GM19193 (cell line): ENCODE data around the gene SLC7A14.

ENCODE experiments used
- POLR2A ChIP-seq: IDR thresholded peaks from 4 replicates; pipeline ENCODE4 v1.6.1; 2011; ENCODE audit not compliant: insufficient read depth, insufficient read length; ENCODE audit errors: extremely low read depth

SLC7A14 gene

DNA sequence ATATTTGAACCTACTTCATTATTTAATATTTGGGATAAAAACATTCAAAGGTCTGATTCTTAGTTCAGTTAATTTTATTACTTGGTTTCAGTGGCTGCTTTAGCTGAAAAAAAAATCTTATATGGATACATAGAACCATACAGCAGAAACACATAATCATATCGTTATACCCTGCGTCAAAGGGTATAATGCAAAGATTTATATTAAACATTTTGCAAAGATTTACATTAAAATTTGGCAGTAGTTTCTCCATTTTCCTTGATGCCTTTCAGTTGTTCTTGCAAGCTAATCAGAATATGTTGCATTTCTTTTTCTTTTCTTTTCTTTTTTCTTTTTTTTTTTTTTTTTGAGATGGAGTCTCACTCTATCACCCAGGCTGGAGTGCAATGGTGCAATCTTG, 135.8 kb downstream of the SLC7A14 start:
- no peak for TF ChIP-seq POLR2A

DNA sequence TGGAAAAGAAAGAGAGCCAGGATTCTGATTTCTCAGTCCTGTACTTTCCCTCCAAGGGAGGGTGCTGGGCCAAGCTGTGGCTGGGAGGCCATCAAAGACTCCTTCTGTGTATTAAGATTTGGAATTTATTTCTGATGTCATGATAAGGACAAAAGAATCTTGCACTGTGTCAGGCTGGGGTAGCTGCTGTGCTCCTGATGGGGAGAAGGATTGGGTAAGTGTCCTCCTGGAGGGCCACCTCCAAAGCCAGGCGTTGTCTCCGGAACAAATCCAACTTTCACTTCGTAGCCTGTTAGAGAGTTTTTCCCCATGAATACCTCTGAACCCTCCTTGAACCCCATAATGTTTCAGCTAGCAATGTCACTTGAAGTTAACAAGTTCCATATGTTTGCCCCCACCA, 137.3 kb downstream of the SLC7A14 start:
- TF ChIP-seq POLR2A, result no peak

DNA sequence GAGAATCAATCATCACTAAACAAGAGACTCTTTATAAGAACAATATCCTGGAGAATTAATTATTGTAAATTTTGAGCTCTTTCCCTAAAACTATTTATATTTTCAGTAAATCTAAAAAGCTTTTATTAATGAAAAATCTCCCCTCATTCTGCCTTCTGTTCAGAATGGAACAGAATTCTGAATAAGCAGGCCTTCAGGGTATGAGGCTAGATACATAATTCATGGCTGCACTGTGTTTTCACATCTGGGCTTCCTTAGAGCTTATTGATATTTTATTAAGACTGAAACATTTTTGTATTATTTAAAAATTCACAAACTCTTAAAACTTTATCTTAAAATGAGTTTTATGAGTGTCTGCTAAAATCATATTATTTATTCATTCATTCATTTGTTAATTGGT, 142.4 kb downstream of the SLC7A14 start:
- no peak for TF ChIP-seq POLR2A

DNA sequence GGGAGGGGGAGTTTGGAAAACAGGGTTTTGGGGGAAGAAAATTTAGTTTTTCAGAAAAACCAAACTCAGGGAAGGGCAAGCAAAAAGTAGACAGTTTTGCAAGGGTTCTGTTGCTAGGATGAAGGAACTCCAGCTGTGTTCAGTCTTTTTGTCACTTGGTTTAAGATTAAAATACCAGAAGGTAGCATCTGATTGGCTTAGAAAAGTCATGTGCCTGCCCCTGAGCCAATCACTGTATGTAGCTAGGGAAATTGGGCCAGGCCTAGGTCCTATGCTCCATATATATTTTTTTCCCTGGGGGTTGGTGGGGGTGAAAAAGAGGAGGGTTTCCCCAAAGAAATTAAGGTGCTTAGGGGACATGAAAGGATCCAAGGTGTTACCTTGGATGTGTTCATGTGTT, 142.9 kb downstream of the SLC7A14 start:
- no peak for TF ChIP-seq POLR2A

DNA sequence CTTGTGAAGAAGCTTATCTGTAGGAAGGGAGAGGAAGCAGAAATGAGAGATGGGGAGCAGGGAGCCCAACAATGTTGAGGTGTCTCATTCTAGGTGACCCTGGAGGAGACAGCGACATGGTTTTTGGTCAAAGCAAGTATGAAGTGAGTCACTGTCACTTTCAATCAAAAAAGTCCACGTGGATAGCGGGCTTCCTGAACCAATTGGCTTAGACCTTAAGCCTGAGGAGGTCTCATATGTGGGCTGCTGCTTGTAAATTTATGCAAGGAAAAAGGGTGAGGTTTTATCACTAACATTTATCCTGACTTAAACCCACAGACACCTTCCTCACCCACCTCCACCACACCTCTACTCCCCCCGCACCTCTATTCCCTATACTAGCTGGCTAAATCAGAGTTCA, 144.5 kb downstream of the SLC7A14 start:
- TF ChIP-seq POLR2A, result no peak

DNA sequence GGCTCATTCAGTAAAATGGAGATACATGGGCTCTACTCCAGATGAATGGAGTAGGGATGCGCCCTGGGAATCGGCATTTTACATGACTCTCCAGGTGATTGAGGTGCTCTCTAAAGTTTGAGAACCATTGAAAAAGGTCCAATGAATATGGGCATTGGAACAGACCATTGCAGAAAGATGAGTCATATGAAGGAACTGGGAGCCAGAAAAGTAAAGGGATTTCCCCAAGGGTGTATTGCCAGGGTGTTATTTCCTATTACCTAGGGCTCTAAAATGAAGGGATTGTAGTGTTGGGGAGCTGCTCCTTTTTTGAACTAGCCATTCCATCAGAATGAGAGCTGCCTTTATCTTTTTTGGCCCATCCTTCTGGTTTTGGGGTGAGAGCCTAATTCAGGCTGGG, 145.5 kb downstream of the SLC7A14 start:
- no peak for TF ChIP-seq POLR2A

DNA sequence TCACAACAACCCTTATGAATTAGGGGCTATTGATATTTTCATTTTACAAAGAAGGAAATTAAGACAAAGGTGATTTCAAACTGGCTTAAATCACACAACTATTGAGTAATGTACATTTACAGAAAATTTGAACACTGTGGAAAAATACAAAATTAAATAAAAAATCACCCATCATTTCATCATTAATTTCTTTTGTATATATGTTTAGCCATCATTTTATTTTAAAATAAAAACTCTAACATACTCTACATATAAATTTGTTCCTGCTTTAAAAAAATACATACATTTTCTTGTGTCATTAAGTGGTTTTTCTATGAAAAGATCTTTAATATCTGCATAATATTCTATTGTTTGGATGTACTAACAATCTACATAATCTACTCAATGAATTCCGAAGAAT, 147.0 kb downstream of the SLC7A14 start:
- TF ChIP-seq POLR2A, result no peak

DNA sequence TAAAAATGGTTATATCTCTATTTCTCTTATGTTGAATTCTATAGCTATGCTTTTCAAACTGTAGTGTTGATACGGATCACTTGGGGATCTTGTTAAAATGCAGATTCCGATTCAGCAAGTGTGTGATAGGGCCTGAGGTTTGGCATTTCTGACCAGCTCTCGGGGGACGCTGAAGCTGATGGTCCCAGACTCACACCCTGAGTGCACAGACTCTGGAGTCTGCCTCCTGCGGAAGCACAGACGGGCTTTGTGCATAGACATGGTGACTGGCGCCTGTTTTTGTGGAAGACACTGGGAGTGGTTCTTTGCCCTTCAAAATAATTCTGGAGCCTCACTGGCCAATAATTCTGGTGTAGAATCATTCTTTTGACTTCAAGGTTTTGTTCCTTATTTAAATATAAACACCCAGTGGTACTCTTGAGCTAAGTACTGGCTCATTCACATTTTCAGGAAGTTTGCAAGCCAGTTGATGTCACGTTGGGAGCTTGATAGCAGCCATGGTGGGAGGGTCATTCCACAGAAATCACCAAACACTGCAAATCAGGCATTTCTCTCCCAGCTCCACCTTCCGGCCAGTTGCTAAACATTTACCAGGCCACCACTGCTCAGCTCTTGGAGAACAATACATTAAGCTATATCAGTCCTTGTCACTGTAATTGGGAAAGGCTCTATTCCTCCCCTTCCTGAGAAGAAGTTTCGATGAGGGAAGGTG, 148.0 kb downstream of the SLC7A14 start:
- no peak for TF ChIP-seq POLR2A

DNA sequence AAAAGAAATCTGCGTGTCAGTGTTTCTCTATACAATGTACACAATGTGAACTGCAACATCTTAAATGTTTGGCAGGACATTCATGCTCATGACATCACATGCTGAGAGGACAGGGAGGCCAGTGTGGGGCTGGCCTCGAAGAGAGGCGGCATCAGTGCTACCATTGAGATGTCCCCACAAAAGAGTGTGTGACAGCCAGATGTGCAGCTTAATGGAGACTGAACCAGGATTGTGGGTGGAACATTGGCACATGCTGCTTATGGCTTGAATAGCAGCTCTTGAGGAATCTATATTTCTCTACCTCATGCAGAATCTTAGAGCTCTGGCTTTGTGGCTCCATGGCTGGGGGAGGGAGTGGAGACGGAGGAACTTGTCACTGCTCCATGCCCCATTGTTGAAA, 148.7 kb downstream of the SLC7A14 start:
- TF ChIP-seq POLR2A, result no peak

DNA sequence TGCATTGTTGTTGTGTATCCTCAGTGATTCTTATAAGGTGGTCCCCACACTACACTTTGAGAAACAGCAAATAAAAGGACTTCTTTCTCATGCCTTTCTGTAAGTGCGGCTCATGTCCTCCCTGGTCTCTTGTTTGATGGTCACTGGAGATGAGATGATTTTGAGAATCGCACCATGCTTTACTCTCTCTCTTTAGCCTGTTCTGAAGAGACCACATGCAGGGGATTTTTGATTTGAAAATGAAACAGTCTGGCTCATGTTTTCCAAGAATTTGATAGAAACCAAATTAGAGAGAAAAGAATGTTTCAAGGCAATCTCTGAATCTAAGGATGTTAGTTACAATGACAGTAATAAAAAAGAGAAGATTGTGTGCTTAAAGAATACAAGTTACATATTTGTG, 149.2 kb downstream of the SLC7A14 start:
- TF ChIP-seq POLR2A, result no peak

DNA sequence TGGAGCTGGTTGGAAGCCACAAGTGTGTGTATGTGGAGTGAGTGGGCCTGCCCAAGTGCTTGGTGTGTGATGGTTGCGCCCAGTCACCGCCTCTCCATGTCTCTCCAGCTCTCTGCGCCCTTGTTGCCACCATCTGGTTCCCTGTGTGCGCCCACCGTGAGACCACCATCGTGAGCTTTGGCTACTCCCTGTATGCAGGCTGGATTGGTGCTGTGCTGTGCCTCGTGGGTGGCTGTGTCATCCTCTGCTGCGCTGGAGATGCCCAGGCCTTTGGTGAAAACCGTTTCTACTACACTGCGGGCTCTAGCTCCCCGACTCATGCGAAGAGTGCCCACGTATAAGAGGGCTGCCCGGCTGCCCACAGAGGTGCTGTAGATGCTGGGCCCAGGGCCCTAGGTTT, 153.5 kb downstream of the SLC7A14 start:
- TF ChIP-seq POLR2A, result no peak

DNA sequence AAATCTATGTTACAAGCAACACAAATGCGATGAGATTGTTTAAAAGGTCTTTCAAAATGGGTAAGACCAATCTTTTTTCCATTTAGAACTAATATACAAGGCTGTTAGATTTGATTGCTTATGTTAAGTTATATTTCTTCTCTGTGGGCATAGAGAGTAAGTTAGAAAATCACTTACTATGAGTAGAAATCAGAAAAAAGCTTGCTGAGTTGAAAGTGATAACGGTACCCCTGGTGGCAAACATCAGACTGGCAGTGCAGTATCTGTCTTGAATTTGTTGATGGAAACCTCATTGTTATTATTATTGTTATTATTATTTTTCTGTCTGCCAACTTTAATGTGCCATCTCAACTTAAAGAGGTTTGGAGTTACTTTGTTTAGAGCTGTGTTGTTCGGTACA, 154.8 kb downstream of the SLC7A14 start:
- TF ChIP-seq POLR2A, result no peak

DNA sequence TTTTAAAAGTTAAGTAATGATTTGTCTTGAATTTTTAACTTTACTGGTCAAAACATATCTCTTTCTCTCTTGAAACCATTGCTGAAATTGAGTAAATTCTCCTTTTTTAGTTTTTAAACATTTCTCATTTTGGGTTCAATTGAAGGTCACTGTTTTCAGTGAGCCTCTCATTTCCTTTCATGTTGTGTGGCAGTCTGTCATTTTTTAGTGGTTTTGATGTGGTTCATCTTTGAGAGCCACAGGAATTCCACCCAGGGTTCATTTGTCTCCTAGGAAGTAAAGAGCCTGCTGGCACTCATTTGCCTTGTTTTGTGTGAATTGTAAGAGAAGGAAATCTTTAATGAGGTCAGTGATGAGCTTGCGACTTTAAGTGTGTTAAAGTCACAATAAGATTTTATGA, 156.8 kb downstream of the SLC7A14 start:
- no peak for TF ChIP-seq POLR2A

DNA sequence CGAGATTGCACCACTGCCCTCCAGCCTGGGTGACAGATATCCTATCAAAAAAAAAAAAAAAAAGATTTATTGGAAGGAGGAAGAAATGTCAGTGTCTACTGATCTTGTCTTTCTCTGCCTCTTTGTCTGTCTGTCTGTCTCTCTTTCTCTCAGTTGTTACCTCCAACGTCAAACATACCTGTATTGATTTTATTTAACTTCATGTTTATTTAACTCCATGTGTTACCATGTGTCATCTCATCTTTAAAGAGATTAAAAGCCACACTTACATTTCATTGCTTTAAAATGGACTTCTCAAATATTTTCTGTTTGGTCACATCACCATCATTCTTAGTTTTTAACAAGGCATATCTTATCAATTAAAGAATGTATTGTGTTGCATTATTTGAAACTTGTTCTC, 157.8 kb downstream of the SLC7A14 start:
- no peak for TF ChIP-seq POLR2A

DNA sequence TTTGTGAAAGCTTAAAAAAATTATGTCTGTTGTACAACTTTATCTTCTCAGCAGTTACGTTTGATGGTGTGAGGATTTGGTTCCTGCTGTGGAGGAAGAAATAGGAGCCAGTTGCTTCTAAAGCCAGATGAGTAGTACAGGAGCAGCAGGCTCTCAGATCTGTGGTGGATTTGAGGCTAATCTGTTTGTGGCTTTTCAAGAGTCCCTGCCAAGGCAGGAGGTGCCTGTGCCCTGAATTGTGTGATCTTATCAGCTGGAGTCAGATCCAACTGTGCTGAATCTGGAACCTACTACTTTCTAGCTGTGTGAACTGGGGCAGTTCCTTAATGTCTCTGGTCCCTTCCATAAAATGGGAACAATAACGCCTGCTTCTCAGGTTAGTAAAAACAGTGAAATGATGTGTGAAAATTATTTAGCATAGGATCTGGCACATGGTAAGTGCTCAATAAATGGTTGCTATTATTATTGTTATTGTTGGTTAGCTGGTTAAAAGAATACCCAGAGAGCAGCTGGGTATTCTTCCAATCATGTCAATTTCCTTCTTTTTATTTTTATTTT, 159.6 kb downstream of the SLC7A14 start:
- TF ChIP-seq POLR2A, result no peak

DNA sequence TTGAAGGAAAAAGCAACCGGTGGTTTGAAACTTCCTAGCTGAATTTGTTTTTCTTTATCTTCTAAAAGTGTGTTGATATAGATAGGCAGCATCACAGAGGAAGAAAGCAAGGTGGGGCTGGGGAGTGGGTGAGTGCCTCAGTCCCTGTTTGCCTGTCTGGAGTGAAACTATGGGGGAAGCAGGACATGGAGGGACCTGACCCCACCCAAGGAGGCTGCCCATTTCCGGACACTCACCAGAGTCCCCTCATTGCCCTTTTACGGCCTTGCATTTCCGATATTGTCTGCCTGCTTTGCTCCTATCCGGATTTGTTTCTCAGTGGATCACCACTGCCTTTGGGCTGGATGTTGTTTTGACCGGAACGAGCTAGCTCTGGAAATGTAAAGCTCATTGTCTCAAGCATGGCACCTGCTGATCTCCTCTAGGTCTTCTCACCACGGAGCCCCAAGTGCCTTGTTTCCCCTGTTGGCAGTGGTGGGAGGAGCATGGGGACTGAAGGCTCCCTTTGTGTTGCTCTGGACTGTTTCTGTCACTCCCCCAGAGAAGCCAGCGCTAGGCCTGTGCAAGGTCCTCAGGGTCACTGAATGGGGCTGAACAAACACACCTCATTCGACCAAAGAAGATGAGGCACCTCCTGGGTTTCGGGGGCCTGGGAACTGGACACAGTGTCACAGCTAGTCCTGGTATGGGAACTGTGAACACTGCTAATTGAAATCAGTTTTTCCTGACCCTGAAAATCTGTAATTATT, 160.2 kb downstream of the SLC7A14 start:
- TF ChIP-seq POLR2A, result no peak
